H9 (cell line): ENCODE measurements around the gene OVOL3. TPM values are rescaled to one million over a fixed set of nuclear protein-coding genes. Genes with fewer than 3 reads are reported as not detected.

Experiments used
- DNase-seq: peaks from one replicate; pipeline ENCODE4 v3.0.0-alpha.2; 2017
- H2AFZ ChIP-seq: one replicate; pipeline ENCODE4 v1.6.1; 2013; ENCODE audit warnings: mild to moderate bottlenecking, low read length, control low read depth, moderate library complexity
- H2AK5ac ChIP-seq: 2 replicates; pipeline ENCODE4 v1.6.1; 2013; ENCODE audit warnings: low read length, control low read depth, mixed read lengths; ENCODE audit not compliant: insufficient read length
- H2BK120ac ChIP-seq: one replicate; pipeline ENCODE4 v1.6.1; 2013; ENCODE audit warnings: low read depth, mild to moderate bottlenecking, low read length, control low read depth, inconsistent platforms; ENCODE audit not compliant: poor library complexity, severe bottlenecking
- H2BK12ac ChIP-seq: 2 replicates; pipeline ENCODE4 v1.6.1; 2013; ENCODE audit warnings: low read length, control low read depth, mixed read lengths, low read depth; ENCODE audit not compliant: insufficient read length
- H2BK15ac ChIP-seq: 2 replicates; pipeline ENCODE4 v1.6.1; 2013; ENCODE audit warnings: low read depth, low read length, control low read depth
- H2BK20ac ChIP-seq: one replicate; pipeline ENCODE4 v1.6.1; 2013; ENCODE audit warnings: low read depth, mild to moderate bottlenecking, low read length, control low read depth, inconsistent platforms; ENCODE audit not compliant: poor library complexity, severe bottlenecking
- H2BK5ac ChIP-seq: 2 replicates; pipeline ENCODE4 v1.6.1; 2013; ENCODE audit warnings: low read length, control low read depth, mixed read lengths; ENCODE audit not compliant: insufficient read length
- H3K14ac ChIP-seq: 2 replicates; pipeline ENCODE4 v1.6.1; 2013; ENCODE audit warnings: low read length, control low read depth; ENCODE audit not compliant: insufficient read depth
- H3K18ac ChIP-seq: 2 replicates; pipeline ENCODE4 v1.6.1; 2013; ENCODE audit warnings: low read depth, mild to moderate bottlenecking, mixed read lengths, low read length, control low read depth; ENCODE audit not compliant: insufficient read length
- H3K23ac ChIP-seq: 2 replicates; pipeline ENCODE4 v1.6.1; 2013; ENCODE audit warnings: low read length, control low read depth, mixed read lengths, low read depth; ENCODE audit not compliant: insufficient read length
- H3K23me2 ChIP-seq: 2 replicates; pipeline ENCODE4 v1.6.1; 2013; ENCODE audit warnings: low read depth, mild to moderate bottlenecking, mixed read lengths, low read length, control low read depth; ENCODE audit not compliant: insufficient read length, poor library complexity, severe bottlenecking
- H3K27ac ChIP-seq: 2 replicates; pipeline ENCODE4 v1.5.1; 2013; ENCODE audit warnings: low read length, control low read depth, mixed read lengths, low read depth; ENCODE audit not compliant: insufficient read length
- H3K27me3 ChIP-seq: 2 replicates; pipeline ENCODE4 v1.6.1; 2013; ENCODE audit warnings: low read length, control low read depth, inconsistent platforms; ENCODE audit not compliant: insufficient read depth
- H3K4ac ChIP-seq: 2 replicates; pipeline ENCODE4 v1.6.1; 2013; ENCODE audit warnings: low read depth, mild to moderate bottlenecking, control low read depth, inconsistent platforms, low read length, moderate library complexity
- H3K4me1 ChIP-seq: 2 replicates; pipeline ENCODE4 v1.6.1; 2013; ENCODE audit warnings: low read length, control low read depth, inconsistent platforms; ENCODE audit not compliant: insufficient read depth
- H3K4me2 ChIP-seq: 2 replicates; pipeline ENCODE4 v1.6.1; 2013; ENCODE audit warnings: low read length, control low read depth, mixed read lengths; ENCODE audit not compliant: insufficient read length, insufficient read depth
- H3K56ac ChIP-seq: 2 replicates; pipeline ENCODE4 v1.6.1; 2013; ENCODE audit warnings: low read depth, mild to moderate bottlenecking, mixed read lengths, low read length, control low read depth; ENCODE audit not compliant: insufficient read length
- H3K79me1 ChIP-seq: 2 replicates; pipeline ENCODE4 v1.6.1; 2013; ENCODE audit warnings: low read depth, mild to moderate bottlenecking, moderate library complexity, low read length, control low read depth, inconsistent platforms; ENCODE audit not compliant: insufficient read depth, poor library complexity, severe bottlenecking
- H3K79me2 ChIP-seq: 2 replicates; pipeline ENCODE4 v1.6.1; 2013; ENCODE audit warnings: low read length, control low read depth, inconsistent platforms; ENCODE audit not compliant: insufficient read depth
- H3K9ac ChIP-seq: 2 replicates; pipeline ENCODE4 v1.6.1; 2013; ENCODE audit warnings: low read length, control low read depth, mixed read lengths; ENCODE audit not compliant: insufficient read length; ENCODE audit errors: extremely low read depth
- H3K9me3 ChIP-seq: one replicate; pipeline ENCODE4 v1.6.1; 2013; ENCODE audit warnings: low read depth, low read length, inconsistent platforms; ENCODE audit not compliant: control insufficient read depth
- H3T11ph ChIP-seq: one replicate; pipeline ENCODE4 v1.6.1; 2013; ENCODE audit warnings: mild to moderate bottlenecking, low read length, control low read depth, inconsistent platforms
- H4K20me1 ChIP-seq: one replicate; pipeline ENCODE4 v1.6.1; 2013; ENCODE audit not compliant: control insufficient read depth, insufficient read length, insufficient read depth
- H4K5ac ChIP-seq: 2 replicates; pipeline ENCODE4 v1.6.1; 2013; ENCODE audit warnings: low read depth, mild to moderate bottlenecking, mixed read lengths, low read length, control low read depth; ENCODE audit not compliant: insufficient read length
- H4K8ac ChIP-seq: replicated peaks from 2 replicates; pipeline ENCODE4 v1.6.1; 2013; ENCODE audit warnings: low read length, control low read depth, mixed read lengths, low read depth; ENCODE audit not compliant: insufficient read length
- H4K91ac ChIP-seq: 2 replicates; pipeline ENCODE4 v1.6.1; 2013; ENCODE audit warnings: low read depth, mild to moderate bottlenecking, moderate library complexity, mixed read lengths, low read length, control low read depth; ENCODE audit not compliant: insufficient read length
- H3K27ac Mint-ChIP-seq, 3 experiments: 2 replicates in 2 of 3; 3 replicates in 1 of 3; pipeline ENCODE4 v1.8.0; 2020 to 2021; ENCODE audit warnings: mixed read lengths in 3 of 3, mild to moderate bottlenecking in 1 of 3, moderate library complexity in 1 of 3
- H3K27me3 Mint-ChIP-seq: 2 replicates; pipeline ENCODE4 v1.8.0; 2021; ENCODE audit warnings: low read depth, mild to moderate bottlenecking, moderate library complexity, mixed read lengths
- H3K36me3 Mint-ChIP-seq, 3 experiments: 2 replicates in 2 of 3; 3 replicates in 1 of 3; pipeline ENCODE4 v1.8.0; 2020 to 2021; ENCODE audit warnings: low read depth in 3 of 3, mixed read lengths in 3 of 3; ENCODE audit not compliant: insufficient read depth in 1 of 3
- H3K4me1 Mint-ChIP-seq, 2 experiments: 2 replicates each; pipeline ENCODE4 v1.8.0; 2020; ENCODE audit warnings: mixed read lengths in 2 of 2
- H3K4me3 Mint-ChIP-seq, 2 experiments: 2 replicates in 1 of 2; 3 replicates in 1 of 2; pipeline ENCODE4 v1.8.0; 2020 to 2021; ENCODE audit warnings: mild to moderate bottlenecking in 2 of 2, mixed read lengths in 2 of 2, moderate library complexity in 1 of 2
- H3K9me3 Mint-ChIP-seq, 2 experiments: 2 replicates in 1 of 2; 3 replicates in 1 of 2; pipeline ENCODE4 v1.8.0; 2020; ENCODE audit warnings: mild to moderate bottlenecking in 2 of 2, mixed read lengths in 2 of 2, moderate library complexity in 1 of 2
- WGBS: extraction: QIAGEN DNeasy Blood & Tissue Kit; methylation state at CpG from one replicate; pipeline ENCODE4 v1.1.7; 2013; ENCODE audit warnings: missing lambda C conversion rate, low lambda C conversion rate, mixed read lengths; ENCODE audit not compliant: insufficient read length; ENCODE audit errors: extremely low coverage; 5-methylcytosine and 5-hydroxymethylcytosine counted together
- total RNA-seq: library from RNA; stranded (reverse); gene quantifications from 2 replicates; pipeline ENCODE4 v1.2.1, GENCODE V29; 2021
- TF ChIP-seq, protein P1 (sequence below): fragments of 200-600 bp; sonication (generic); conservative IDR thresholded peaks from 3 replicates; pipeline ENCODE4 v1.8.0; 2021; ENCODE audit warnings: antibody characterized with exemption, mild to moderate bottlenecking

OVOL3 gene
- total RNA-seq, 1 experiment from 2014 or later: not detected

DNA sequence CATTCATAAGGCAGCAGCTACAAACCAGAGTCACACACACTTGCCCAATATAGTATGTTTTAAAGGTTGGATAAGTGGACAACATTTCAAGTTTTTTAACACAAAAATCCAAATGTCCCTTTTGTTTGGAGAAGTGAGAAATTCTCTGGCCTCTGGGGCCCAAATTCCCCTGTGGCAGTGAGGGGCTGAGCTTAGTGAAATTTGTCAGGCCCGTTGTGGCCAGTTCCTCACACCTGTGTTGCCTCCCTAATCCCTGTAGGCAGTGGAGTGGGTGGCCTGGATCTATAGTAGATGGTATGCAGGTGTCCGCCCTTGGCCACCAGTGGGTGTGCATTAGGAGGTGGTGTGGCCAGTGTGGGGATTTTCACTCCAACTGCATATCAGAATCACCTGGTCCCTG lies 49.6 kb upstream of the OVOL3 start:
- DNase-seq: no peak
- H3K4me1 ChIP-seq: no peaks in the 10 kb centered on the region
- H3K27me3 ChIP-seq: no peaks in the 10 kb centered on the region
- H3K79me2 ChIP-seq: peaks cover 2% of the 10 kb centered on the region; the same call in 1 of the 2 replicates
- no peak overlapping the region for H3K14ac ChIP-seq
- no peak overlapping the region for H3K56ac ChIP-seq
- H3T11ph ChIP-seq: no peak overlapping the region
- no peak overlapping the region for H4K91ac ChIP-seq
- no peak overlapping the region for H3K4me3 Mint-ChIP-seq
- no peak overlapping the region for H2BK20ac ChIP-seq
- no peak overlapping the region for H2BK5ac ChIP-seq
- TF ChIP-seq, protein P1, sequence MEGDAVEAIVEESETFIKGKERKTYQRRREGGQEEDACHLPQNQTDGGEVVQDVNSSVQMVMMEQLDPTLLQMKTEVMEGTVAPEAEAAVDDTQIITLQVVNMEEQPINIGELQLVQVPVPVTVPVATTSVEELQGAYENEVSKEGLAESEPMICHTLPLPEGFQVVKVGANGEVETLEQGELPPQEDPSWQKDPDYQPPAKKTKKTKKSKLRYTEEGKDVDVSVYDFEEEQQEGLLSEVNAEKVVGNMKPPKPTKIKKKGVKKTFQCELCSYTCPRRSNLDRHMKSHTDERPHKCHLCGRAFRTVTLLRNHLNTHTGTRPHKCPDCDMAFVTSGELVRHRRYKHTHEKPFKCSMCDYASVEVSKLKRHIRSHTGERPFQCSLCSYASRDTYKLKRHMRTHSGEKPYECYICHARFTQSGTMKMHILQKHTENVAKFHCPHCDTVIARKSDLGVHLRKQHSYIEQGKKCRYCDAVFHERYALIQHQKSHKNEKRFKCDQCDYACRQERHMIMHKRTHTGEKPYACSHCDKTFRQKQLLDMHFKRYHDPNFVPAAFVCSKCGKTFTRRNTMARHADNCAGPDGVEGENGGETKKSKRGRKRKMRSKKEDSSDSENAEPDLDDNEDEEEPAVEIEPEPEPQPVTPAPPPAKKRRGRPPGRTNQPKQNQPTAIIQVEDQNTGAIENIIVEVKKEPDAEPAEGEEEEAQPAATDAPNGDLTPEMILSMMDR: no peak
- H3K36me3 Mint-ChIP-seq: peaks cover 42 to 83% (median 43%) of the 10 kb centered on the region in 3 experiments; a peak in 6 of 7 replicates
- no peaks in the 10 kb centered on the region for H3K23me2 ChIP-seq
- no peak overlapping the region for H4K5ac ChIP-seq
- H2BK12ac ChIP-seq: no peak overlapping the region
- no peak overlapping the region for H3K23ac ChIP-seq
- no peak overlapping the region for H3K18ac ChIP-seq
- H3K4me2 ChIP-seq: no peak overlapping the region
- no CpG with 5 or more reads among the region's 2 CpGs for WGBS
- no peaks in the 10 kb centered on the region for H3K9me3 ChIP-seq
- no peak overlapping the region for H2BK120ac ChIP-seq
- no peak overlapping the region for H3K27ac Mint-ChIP-seq
- H2BK15ac ChIP-seq: no peak overlapping the region
- no peaks in the 10 kb centered on the region for H4K20me1 ChIP-seq
- no peak overlapping the region for H3K27ac ChIP-seq
- peaks cover 4% of the 10 kb centered on the region for H3K79me1 ChIP-seq
- no peak overlapping the region for H4K8ac ChIP-seq
- no peak overlapping the region for H3K4ac ChIP-seq
- no peaks in the 10 kb centered on the region; the same call in 1 of the 2 replicates for H3K27me3 Mint-ChIP-seq
- H3K4me1 Mint-ChIP-seq: peaks cover under 1 to 3% of the 10 kb centered on the region in 2 experiments
- no peak overlapping the region for H2AK5ac ChIP-seq
- no peak overlapping the region for H3K9ac ChIP-seq
- no peaks in the 10 kb centered on the region; a peak in 1 of 5 replicates for H3K9me3 Mint-ChIP-seq
- H2AFZ ChIP-seq: no peak overlapping the region
